HG03460 (cell line): ENCODE results near the gene GRP.
"Not testable (repeated sequence)": the region's sequence is repeated elsewhere in the genome, so short reads cannot be mapped to it uniquely, and the experiment has no call there.

Source experiments
- ATAC-seq: cut with Tn5 transposase; IDR thresholded peaks from one replicate; pipeline ENCODE4 v1.9.1; 2021; ENCODE audit not compliant: unreplicated experiment

The GRP gene

GRCh38 chr18:59228351-59228750 lies 8.4 kb downstream of the GRP start:
- no peak for ATAC-seq

GRCh38 chr18:59229191-59229590 lies 9.2 kb downstream of the GRP start:
- ATAC-seq: no peak

DNA sequence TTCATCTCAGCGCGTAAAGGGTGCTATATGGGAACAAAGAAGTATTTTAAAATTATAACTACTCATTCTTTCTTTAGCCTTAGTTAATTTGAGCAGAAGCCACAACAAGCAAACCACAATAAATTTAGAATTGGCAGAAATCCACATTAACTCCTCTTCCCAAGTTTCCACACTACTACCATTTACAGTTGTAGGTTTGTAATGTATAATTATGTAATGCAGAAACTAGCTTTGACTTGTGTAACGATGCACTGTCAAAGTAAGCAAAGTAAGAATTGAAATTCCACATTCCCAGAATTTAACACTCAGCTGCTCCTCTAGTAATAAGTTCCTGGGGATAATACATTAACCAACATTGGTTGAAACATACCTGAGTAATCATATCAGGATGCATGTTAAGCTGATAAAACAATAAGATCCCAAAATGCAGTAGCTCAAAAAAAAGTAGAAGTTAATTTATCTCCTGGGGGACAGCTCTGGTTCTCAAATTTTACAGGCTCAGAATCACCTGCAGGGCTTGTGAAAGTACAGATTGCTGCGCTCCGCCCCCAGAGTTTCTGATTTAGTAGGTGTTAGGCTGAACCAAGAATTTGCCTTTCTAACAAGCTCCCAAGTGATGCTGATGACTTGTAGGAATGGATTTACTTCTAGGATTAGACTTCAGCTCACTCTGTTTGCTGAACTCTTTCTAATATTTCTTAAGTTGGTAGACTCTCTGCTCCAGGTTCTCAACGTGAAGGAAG lies 9.9 kb downstream of the GRP start:
- ATAC-seq: no peak

GRCh38 chr18:59231114-59231513 lies 11.2 kb downstream of the GRP start:
- no peak for ATAC-seq

DNA sequence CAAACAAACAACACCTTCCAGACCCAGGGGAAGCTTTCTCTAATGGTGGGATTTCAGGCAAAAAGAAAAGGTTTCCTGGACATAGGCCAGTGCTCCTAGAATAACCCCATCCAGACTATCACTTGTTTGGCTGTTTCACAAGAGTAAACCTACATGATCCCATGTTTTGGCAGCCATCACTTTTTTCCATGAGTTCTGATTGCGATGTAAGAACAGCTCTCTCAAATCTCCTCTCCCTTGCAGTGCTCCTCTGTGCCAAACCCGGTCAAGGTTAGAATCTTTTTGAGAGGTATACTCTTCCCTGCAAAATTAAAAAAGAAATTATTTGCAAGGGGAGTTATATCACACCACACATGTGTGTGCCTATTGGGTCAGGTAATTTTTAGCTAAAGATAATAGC lies 11.9 kb downstream of the GRP start:
- no peak for ATAC-seq

DNA sequence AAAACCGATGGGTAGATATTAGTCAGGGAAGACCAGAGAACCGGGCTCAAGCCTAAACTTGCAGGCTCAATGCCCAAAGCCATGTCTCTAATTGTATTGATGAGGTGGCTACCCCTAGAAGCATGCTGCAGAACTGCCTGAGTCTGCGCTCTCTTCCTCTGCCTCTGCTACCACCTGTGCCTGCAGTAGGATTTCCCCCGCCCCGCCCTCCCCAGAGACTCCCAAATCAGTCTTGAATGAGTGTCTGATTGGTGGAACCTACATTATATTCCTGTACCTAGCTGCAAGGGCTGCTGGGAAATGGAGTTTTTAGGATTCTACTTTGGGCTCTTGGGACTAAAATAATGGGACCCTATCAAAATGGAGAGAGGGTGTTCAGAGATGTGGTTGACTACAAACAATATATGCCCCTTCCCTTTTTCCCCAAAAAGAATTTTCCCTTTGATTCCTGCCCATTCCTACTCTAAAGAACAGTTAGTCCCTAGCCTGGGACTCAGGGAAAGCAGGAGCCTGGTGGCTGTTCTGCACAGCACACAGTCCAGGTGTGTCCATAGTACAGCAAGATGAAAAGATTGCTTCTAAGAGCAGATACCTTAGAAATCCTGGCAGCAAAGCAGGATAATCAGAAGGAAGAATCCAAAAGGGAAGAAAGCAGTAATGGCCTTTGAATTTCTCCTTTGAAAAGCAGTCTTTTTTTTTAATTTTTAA lies 12.5 kb downstream of the GRP start:
- ATAC-seq: no peak

DNA sequence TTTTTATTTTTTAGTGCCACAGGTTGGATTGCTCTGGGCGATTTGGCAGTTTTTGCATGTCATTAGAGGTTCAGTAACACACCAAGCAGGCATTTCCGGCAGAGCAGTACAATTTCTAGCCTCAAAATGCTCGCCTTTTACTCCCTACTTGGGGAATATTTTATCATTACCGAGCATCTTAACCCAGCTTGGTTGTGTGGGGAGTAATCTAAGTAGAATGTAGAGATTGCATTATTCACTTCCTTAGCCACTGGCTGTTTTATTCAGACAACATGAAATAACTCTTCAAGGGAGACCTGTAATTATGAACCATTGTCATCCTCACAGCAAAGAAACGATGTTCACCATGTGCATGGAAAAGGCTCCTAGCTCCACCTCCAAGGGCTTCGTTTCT lies 13.1 kb downstream of the GRP start:
- ATAC-seq: no peak

DNA sequence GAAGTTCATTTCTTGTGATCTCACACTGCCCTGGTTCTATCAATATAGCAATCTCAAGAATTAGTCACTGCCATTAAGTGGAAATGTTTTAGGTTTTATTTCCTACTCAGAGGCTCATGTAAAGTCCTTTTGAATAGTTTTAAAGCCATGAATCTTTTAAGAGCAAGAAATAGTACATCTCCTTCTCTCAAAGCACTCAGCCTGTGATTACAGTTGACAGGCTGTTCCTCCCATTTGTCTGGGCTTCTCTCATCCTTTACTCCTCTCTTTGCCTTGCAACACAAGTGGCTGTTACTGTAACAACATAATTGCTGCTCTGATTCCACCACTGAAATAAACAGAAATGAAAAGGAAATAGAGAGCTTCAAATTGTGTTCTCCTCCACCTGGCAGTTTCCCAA lies 18.4 kb downstream of the GRP start:
- ATAC-seq: no peak

DNA sequence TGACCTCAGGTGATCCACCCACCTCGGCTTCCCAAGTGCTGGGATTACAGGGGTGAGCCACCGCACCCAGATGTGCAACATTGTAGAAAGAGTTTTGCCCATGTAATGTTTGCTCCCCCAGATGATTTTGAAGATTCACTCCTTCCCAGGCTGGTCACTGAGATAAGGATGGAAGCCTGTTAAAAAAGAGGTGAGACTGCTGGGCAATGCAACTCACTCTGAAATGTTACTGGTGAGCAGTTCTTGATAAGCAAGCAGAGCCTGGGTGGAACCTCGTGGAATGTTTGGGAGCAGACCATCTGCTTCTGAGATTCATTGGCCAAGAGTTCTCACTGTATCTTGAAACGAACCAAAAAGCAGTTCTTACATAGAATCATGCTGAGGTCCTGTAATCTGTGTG lies 19.7 kb downstream of the GRP start:
- ATAC-seq: no peak

GRCh38 chr18:59242906-59243305 lies 22.9 kb downstream of the GRP start:
- ATAC-seq: no peak

DNA sequence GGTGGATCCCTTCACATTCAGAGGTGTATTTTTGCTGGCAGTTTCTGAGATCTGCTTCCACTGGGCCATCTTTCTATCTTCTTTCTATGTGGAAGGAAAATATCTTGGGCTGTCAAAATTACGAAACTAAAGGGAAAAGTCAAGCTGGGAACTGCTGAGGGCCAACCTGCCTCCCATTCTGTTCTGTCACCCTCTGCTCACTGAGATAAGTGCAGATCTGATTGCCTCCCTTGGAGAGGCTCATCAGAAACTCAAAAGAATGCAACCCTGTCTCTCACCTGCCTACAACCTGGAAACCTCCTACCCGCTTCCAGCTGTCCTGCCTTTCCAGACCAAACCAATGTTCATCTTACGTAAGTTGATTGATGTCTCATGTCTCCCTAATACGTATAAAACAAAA lies 26.8 kb downstream of the GRP start:
- ATAC-seq: no peak

- no peak for ATAC-seq
Observed at GRCh38 chr18:59249199-59249774, 29.3 kb downstream of the GRP start.

GRCh38 chr18:59255491-59255890 lies 35.5 kb downstream of the GRP start:
- not testable (repeated sequence) for ATAC-seq

DNA sequence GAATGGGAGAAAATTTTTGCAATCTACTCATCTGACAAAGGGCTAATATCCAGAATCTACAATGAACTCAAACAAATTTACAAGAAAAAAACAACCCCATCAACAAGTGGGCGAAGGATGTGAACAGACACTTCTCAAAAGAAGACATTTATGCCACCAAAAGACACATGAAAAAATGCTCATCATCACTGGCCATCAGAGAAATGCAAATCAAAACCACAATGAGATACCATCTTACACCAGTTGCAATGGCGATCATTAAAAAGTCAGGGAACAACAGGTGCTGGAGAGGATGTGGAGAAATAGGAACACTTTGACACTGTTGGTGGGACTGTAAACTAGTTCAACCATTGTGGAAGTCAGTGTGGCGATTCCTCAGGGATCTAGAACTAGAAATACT lies 41.9 kb downstream of the GRP start:
- not testable (repeated sequence) for ATAC-seq

GRCh38 chr18:59262243-59262642 lies 42.3 kb downstream of the GRP start:
- not testable (repeated sequence) for ATAC-seq

DNA sequence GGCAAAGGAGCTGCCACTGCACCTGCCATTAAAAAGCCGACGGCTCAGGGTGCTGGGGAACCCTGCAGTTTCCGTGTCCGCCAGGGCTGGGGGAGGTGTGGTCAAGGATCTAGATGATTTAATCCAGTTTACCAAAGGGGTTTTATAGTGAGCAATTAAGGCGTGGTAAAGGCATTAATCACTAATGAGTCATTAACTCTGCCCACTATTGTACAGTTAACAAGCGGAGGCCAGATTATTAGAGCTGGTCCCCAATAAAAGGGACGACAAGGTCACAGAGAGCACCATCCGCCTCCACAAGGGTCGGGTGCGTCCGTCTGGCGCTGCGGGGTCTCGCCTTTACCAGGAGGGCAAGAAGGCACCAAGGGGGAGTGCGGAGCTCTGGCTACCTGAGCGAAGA lies 43.7 kb downstream of the GRP start:
- ATAC-seq: no peak

DNA sequence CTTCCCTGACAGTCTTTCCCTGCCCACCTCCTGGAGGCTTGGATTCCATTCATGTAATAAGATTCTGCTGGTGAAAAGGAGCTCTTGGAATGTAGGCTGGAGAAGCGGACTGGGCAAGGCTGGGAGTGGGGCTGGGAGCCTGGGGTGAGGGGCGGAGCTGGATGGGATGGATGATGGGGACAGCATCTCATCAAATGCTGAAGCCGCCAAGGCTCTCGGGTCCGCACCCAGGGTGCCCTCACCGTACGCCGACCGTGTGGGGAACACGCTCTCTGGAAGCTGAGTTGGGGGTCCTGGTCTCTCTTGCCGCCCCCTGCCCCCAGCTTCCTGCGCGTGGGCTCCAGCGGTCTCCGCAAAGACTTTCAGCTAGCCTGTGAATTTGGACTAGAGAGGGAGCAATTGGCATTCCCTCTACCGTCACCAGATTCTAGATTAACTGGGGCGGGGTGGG lies 44.2 kb downstream of the GRP start:
- ATAC-seq: no peak

DNA sequence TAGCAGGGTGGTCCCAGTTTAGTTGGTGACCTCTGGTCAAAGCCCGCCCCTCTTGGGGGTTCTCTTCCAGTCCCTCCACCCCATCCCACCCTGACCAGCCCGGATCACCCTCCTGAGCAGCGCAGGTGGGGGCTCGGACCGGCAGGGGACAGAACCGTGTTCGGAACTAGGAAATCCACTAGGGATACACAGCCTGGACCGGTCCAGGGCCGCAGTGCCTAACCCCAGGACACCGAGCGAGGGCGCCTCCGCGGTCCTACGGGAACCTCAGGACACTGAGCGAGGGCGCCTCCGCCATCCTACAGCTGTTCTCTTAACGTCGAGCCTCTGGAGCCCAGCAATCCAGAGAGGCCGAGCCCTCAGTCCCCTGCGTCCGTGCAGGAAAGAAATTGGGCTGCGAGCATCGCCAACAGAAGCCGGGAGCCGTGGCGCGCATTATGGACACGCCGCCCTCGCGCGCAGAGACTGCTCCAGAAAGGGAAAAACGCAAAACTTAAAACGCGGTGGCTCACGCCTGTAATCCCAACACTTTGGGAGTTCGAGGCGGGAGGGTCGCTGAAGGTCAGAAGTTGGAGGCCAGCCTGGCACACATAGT lies 44.8 kb downstream of the GRP start:
- no peak for ATAC-seq

DNA sequence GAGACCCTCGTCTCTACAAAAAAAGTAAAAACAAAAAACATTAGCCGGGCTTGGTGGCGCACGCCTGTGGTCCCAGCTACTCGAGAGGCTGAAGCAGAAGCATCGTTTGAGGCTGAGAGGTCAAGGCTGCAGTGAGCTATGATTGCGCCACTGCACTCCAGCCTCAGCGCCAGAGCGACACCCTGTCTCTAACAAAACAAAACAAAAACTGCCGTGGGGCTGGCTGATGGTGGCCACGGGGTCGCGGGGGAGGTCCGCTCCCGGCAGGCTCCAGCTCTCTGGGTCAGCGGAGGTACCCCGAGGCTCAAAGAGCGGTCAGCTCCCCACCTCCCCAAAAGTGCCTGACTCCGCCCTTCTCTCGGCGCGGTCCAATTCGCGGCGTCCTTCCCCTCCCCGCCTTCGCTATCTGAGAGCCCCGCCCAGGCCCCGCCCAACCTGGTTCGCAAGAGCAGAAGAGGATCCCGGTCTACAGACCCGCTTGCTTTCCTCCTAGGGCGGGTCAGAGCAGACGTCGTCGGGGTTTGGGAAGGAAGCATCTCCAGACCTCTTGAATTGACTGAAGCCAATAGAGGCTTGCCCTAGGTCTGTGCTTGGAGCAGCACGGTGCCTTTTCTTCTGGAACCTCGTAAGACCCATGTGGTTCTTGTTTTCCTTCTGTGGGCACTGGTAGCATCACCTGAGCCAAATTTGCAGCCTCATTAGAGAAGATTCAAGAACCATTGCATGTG lies 45.5 kb downstream of the GRP start:
- no peak for ATAC-seq

- ATAC-seq: no peak
Observed at GRCh38 chr18:59265974-59266369, 46.0 kb downstream of the GRP start.

DNA sequence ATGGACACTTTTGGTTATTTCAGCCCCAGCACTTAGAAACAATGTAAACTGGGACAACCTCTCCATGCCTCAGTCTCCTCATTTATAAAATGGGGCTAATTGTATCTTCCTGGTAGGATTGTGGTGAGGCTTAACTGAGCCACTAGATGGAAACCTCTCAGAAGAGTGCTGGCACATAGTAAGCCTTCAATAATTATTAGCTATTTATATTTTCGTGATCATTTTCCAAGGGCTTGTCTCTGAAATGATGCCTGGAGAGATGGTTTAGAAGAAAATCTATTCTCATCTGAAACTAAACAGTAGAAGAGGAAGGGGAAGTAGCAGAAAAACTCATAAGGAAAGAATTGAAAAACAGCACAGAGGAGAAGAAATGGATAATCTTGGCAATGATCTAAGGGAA lies 46.5 kb downstream of the GRP start:
- ATAC-seq: no peak
